Thoracic aorta (tissue), 2 donors: ENCODE measurements around the gene SPAG16. TPM values are rescaled to one million over a fixed set of nuclear protein-coding genes. Genes with fewer than 3 reads are reported as not detected.

Experiments used
- ATAC-seq: fragments of 150-250 bp; one replicate; pipeline ENCODE4 v1.8.0; 2017; ENCODE audit warnings: low read depth; ENCODE audit not compliant: insufficient number of reproducible peaks, low FRiP score
- DNase-seq: peaks from one replicate; pipeline ENCODE4 v3.0.0-alpha.2; 2020; ENCODE audit warnings: low spot score
- H3K27ac ChIP-seq, 2 donors: fragments of 200-600 bp; sonication (generic); 1 replicate in 1 of 2; 2 replicates in 1 of 2; pipeline ENCODE4 v1.5.1; 2016; ENCODE audit warnings: mild to moderate bottlenecking in 2 of 2, moderate library complexity in 2 of 2
- H3K27me3 ChIP-seq: fragments of 200-600 bp; sonication (generic); replicated peaks from 2 replicates; pipeline ENCODE4 v1.6.0; 2016; ENCODE audit warnings: mild to moderate bottlenecking; ENCODE audit not compliant: insufficient read depth
- H3K36me3 ChIP-seq: fragments of 200-600 bp; sonication (generic); one replicate; pipeline ENCODE4 v1.5.1; 2016
- H3K4me1 ChIP-seq, 2 donors: fragments of 200-600 bp; sonication (generic); 1 replicate in 1 of 2; 2 replicates in 1 of 2; pipeline versions ENCODE4 v1.5.1 to v1.6.0; 2016; ENCODE audit warnings: low read depth in 2 of 2, mild to moderate bottlenecking in 1 of 2; ENCODE audit not compliant: control insufficient read depth in 1 of 2
- H3K4me3 ChIP-seq: fragments of 200-600 bp; sonication (generic); 2 replicates; pipeline ENCODE4 v1.5.1; 2016; ENCODE audit warnings: mild to moderate bottlenecking
- H3K9me3 ChIP-seq: fragments of 200-600 bp; sonication (generic); 2 replicates; pipeline ENCODE4 v1.5.1; 2016
- total RNA-seq, 2 donors: library from RNA; depleted of rRNA; stranded (reverse); fragments of >200 nt; gene quantifications; one replicate each; pipeline versions ENCODE4 v1.1.0 to v1.2.3, GENCODE V29; 2016
- TF ChIP-seq, protein P1 (sequence below): fragments of 200-600 bp; sonication (generic); IDR thresholded peaks from one replicate; pipeline ENCODE4 v1.5.1; 2019; ENCODE audit warnings: antibody characterized with exemption

SPAG16 gene
- total RNA-seq, 2 donors from 2014 or later: 7.4 to 26.3 TPM

DNA sequence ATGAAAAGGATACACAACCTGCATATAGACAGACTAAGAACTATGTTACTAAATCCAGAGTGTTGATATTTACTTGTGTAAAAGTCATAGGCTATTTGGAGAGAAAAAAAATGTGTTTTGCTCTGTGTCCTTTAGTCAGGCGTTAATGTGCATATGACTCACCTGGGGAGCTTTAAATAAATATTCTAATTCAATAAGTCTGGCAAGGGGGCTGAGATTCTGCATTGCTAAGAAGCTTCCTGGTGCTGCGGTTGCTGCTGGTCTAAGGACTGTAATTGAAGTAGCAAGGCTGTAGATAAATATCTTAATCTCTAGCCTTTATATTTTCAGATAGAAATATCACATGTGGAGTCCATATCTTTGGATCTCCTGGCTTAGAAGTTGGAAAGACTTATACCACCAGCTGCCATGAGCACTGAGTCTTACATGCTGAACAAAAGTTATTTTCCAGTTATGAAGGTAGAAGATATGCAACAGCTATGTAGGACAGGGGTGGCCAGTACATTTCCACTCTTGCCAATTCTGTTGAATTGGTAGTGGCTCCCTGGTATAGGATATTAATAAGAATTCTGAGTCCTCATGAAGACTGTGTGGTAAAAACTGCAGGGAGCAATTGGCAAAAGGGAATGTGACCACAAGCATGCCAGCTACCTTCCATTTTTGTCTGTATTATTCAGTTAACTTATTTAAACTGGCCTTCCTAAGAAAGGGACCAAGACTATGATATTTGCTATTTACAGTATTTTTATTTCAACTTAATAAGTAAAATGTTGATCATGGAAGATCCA is 4.8 kb downstream of the SPAG16 start:
- TF ChIP-seq, protein P1, sequence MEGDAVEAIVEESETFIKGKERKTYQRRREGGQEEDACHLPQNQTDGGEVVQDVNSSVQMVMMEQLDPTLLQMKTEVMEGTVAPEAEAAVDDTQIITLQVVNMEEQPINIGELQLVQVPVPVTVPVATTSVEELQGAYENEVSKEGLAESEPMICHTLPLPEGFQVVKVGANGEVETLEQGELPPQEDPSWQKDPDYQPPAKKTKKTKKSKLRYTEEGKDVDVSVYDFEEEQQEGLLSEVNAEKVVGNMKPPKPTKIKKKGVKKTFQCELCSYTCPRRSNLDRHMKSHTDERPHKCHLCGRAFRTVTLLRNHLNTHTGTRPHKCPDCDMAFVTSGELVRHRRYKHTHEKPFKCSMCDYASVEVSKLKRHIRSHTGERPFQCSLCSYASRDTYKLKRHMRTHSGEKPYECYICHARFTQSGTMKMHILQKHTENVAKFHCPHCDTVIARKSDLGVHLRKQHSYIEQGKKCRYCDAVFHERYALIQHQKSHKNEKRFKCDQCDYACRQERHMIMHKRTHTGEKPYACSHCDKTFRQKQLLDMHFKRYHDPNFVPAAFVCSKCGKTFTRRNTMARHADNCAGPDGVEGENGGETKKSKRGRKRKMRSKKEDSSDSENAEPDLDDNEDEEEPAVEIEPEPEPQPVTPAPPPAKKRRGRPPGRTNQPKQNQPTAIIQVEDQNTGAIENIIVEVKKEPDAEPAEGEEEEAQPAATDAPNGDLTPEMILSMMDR: no peak
- no peak for ATAC-seq

DNA sequence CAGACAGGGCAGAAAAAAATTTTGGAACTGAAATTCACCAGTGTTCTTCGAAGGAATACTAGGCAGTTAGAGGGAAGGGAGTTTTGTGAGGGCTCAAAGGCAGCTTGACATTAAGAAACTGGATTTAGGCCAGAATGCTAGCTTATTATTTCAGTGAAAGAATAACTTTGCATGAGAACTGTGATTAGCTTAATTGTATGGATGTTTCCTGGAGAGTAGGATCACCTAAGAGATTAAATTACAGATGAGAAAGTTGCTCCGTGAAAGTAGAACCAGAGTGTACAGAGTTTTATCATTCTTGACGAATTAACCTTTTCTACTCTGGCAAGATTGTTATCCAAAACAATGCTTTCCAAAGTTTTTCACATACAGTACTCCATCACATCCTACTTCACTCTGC is 6.2 kb downstream of the SPAG16 start:
- no peak overlapping the region for H3K4me3 ChIP-seq
- no peaks in the 10 kb centered on the region for H3K9me3 ChIP-seq
- TF ChIP-seq, protein P1: no peak
- H3K36me3 ChIP-seq: no peaks in the 10 kb centered on the region
- no peak for DNase-seq
- peaks cover under 1 to 30% of the 10 kb centered on the region in 2 donors for H3K4me1 ChIP-seq
- no peak overlapping the region for H3K27ac ChIP-seq
- no peaks in the 10 kb centered on the region for H3K27me3 ChIP-seq
- ATAC-seq: no peak

More for the DNA sequence above, 4.8 kb downstream of the SPAG16 start:
- Histone ChIP-seq H3K9me3 (no peaks in the 10 kb centered on the region), H3K36me3 (no peaks in the 10 kb centered on the region), H3K4me1 (peaks cover 7 to 38% of the 10 kb centered on the region in 2 donors), H3K27ac (no peak overlapping the region), H3K4me3 (no peak overlapping the region), H3K27me3 (no peaks in the 10 kb centered on the region)
- no peak for DNase-seq

DNA sequence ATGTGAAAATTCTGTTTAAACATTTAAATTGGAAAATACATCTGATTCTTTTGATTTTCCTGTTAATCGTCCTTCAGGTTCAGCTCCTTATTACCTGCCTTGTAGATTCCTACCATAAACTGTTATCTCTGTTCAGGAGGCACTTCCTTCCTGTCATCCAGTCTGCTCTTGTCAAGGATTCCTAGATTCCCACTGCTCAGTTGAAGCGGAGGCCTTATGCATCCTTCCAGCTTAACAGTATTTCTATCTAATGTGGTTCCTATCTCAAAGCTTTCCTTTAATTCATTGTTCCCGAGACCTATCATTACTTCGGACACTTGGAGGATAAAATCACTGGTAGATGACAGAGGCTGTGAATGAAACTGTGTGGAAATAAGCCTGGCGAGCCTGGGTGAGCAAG is 12.0 kb downstream of the SPAG16 start:
- Histone ChIP-seq H3K27ac (no peak overlapping the region), H3K4me1 (no peaks in the 10 kb centered on the region), H3K9me3 (no peaks in the 10 kb centered on the region), H3K27me3 (no peaks in the 10 kb centered on the region), H3K4me3 (no peak overlapping the region), H3K36me3 (peaks cover 2% of the 10 kb centered on the region)
- TF ChIP-seq, protein P1: no peak
- no peak for DNase-seq
- no peak for ATAC-seq

DNA sequence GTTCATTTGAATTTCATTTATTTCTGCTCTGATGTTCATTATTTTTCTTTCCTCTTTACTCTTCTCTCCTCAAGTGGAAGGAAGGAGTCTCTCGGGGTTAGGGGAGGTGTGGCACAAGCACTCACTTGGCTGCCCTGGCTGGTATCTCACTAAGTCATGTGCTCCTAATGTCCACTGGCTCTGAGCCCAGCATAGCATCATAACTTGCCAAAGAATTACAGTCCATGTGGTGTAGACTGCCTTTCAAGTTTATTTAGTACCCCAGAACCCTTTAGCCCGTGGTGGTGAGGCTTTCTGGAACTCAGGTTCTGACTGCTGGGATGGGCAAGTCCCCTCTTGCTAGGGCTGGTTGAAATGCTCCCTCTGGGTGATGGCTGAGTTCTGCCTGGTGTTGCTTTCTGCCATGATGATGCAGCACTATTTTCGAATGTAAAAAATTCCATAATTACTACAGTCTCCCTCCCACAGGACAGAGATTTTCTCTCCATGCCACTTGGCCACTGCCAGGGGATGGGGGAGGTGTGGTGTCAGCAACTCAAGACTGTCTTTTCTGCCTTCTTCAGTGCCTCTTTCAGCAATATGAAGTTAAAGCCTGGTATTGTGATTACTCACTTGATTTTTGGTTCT is 22.2 kb downstream of the SPAG16 start:
- peaks cover 24% of the 10 kb centered on the region for H3K9me3 ChIP-seq
- ATAC-seq: no peak

More for the DNA sequence above, 22.2 kb downstream of the SPAG16 start:
- Histone ChIP-seq H3K36me3 (peaks cover 19% of the 10 kb centered on the region), H3K4me1 (peaks cover 5 to 6% of the 10 kb centered on the region in 2 donors), H3K27me3 (no peaks in the 10 kb centered on the region), H3K27ac (no peak overlapping the region), H3K4me3 (no peak overlapping the region)
- TF ChIP-seq, protein P1: no peak
- no peak for DNase-seq
